SKM-1 (cell line): ENCODE data around the gene LAMA3.

Experiments used
- DNase-seq: peaks from one replicate; lab custom pipeline; 2025; ENCODE audit not compliant: unreplicated experiment; lab: John Stamatoyannopoulos, UW

Gene LAMA3

DNA sequence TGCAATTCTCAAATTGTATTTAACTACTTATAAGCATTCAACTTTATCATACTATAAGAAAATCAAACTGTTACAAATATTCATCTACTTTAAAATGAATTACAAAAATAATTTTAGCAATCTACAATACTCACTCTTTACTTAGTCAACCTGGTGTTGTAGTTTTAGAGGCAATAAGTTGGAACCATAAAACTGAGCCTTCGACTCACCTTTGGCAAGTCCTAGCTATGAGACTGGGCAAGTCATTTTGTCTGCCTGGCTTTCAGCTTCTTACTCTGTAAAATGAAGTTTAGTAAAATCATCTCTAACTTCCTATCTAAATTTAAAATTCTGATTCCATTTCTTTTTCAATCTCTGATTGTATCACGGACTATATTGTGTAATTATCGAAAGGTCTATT, 161.0 kb downstream of the LAMA3 start:
- no peak for DNase-seq

DNA sequence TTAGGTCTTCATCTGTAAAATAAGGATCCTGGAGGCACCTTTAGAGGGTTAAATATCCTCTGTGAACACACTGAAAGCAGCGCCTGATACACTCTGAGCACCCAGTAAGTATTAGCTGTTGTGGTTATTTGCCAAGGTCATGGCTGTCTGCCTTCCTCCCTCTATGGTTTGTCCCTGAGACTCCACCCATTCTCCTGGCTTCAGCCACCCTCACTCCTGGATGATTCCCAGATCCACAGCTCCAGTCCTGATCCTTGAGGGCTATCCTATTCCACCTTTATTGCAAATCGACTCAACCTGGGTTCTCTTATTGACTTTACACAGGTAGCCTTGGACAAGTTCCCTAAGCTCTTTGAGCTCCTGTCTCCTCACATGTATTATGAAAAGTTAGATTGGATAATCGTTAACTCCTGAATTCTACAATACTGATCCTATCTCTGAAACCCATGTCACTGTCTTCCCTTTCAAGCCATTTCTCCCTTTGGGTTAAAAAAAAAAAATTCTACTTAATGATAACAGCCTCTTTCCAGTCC, 162.3 kb downstream of the LAMA3 start:
- no peak for DNase-seq

DNA sequence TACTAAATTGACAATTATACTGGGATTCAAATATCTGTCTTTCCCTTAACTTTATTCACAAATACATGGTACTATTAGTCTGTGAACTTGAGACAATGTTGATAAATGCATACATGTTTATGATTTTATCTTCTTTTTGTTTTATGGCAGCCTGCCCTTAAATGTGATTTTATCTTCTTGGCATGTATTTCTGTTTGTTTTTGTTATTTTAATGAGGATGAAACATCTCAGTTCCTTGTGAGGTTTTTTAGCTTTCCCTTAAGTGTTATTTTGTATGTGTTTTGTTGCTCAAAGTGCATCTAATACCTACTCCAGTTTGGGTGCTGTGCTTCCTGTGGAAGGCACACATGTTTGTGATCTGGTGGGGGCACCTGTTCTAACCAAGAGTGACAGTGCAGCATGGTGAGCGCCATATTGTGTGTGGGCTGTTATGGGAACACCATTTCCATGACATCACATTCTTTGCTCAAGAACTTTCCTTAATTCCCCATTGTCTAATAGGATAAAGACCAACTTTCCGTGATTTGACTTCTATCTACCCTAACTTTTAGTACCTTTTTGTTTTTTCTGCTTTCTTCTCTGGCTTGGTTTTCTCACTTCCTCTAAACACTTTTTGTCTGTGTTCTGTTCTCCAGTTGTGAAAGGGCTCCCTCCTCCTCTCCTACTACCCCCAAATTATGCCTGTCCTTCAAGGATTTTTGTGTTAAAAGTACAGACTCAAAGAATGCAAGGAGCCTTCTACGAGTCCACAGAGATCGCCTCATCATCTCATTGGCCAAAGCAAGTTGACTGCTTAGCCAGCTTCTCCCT, 163.2 kb downstream of the LAMA3 start:
- no peak for DNase-seq

DNA sequence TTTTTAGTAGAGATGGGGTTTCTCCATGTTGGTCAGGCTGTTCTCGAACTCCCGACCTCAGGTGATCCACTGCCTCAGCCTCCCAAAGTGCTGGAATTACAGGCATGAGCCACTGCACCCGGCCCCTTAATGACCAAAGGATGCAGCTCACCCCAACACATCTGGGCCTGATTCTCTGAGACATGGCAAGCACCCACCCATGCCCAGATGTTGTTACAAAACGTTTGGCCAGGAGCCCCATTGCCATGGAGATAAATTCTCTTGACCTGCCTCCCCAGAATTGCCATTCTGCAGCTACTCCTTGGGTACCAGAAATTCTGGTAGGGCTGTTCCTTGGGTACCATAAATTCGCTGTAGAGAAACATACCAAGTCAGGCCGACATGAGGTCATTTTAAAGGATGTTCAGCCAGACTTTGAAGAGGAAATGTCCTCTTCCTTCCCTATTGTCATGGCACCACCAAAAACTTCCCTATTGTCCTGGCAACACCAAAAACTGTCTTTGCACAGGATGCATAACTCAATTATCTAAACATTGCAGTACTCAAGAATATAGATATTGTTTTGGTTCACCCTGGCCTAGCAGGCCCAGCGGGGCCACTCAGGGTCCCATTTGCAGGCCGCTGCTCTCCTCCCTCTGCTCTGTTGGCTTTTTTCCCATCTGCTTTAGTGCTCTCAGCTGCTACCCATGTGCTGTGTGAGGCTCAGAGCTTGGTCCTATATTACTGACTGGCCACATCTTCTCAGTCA, 164.4 kb downstream of the LAMA3 start:
- no peak for DNase-seq

DNA sequence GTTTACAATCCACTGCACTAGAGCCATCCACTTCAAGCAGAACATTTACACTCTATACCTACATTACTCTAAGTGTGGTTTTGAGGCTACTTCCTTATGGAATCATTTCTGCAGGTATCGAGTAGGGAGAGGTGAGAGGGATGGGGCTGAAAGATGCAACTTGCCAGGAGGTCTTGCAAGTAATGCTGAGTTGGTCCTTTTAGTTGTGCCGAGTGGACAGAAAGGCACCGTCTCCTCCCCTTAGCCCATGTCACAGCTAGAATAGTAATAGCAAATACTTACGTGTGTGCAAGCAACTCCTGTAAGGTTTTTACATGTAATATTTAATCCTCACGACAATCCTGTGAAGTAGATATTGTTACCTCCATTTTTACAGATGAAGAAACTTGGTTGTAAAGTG, 166.5 kb downstream of the LAMA3 start:
- DNase-seq = no peak

DNA sequence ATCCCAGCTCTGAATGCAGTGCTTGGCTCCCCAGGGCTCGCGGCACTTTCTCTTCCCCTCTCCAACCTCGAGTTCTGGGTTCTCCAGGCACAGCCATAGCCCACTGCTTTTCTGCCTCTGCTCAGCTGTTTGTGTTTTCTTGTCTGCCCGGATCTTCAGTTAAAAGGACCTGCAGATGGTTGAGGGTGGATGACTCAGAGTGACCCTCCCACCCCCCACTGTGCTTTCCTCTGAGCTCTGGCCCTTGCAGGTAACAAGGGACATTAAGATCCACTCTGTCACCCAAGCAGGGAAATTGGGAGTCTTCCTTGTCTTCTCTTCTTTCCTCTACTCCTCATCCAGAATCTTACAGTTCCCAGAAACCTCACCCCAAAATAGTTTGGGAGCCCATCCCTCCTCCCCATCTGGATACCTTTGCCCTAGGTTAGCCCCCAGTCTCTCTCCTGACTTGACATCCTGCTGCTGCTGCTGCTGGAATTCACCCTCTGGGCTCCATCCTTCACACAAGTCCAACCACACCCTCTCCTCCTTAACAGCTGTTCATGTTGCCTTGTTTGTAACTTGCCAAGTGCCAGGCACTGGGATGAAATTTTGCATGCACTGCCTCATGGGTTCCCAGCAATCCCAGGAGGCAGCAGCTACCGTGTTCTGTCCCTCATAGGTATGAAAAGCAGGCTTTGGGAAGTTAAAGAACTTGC, 167.4 kb downstream of the LAMA3 start:
- DNase-seq = no peak

DNA sequence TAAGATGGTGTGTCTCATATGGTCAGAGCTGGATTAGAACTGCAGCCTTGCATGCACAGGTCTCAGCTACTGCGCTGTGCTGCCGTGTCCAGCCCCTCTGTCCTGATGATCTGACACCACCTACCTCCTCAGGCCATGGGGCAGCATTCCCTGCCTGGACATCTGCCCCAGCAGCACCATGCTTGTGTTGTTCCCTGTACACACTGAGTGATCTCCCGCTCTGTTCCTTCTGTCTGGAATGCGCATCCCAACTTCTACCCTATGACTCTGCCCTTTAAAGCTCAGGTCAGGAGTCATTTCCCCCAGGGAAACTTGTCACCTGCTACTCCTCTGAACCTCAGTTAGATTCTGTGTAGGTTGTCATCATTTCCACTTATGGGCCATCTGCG, 167.9 kb downstream of the LAMA3 start:
- no peak for DNase-seq

DNA sequence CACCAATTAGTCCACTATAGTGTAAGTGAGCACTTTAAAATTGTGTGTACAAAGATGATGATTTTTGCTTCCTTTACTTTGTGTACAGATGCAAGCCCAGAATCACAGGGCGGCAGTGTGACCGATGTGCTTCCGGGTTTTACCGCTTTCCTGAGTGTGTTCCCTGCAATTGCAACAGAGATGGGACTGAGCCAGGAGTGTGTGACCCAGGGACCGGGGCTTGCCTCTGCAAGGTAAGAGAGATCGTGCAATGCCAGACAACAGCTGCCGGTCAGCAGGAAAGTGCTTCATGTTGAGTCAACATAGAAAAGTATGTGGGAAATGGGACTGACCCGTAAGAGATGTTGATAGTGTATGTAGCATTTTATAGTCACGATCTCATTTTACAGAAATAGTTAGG, 168.5 kb downstream of the LAMA3 start:
- no peak for DNase-seq

DNA sequence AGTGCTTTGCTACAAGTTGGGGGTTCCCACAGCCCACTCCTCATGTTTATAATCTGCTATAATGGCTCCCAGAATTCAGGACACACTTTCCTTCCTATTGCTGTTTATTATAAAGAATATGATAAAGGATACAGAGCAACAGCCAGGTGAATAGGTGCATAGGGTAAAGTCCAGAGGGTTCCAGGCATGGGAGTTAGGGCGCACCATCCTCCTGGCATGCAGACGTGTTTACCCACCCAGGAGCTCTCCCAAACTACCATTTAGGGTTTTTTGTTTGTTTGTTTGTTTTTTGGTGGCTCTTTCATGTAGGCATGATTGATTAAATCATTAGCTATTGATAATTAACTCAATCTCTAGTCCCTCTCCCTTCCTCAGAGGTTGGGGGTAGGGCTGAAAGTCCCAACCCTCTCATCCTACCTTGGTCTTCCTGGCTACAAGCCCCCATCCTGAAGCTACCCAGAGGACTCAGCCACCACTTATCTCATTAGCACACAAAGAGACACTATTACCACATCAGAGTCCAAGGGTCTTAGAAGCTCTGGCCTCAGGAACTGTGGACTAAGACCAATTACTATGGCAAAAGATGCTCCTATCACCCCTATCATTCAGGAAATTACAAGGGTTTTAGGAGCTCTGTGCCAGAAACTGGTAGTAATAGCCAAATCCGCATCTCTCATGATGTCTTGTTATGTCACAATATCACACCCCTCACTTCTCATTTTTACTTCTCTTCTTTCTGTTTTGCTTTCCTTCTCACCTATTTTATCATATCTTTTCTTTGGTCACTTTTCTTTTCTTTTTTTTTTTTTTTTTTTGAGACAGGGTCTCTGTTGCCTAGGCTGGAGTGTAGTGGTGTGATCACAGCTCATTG, 170.4 kb downstream of the LAMA3 start:
- no peak for DNase-seq

DNA sequence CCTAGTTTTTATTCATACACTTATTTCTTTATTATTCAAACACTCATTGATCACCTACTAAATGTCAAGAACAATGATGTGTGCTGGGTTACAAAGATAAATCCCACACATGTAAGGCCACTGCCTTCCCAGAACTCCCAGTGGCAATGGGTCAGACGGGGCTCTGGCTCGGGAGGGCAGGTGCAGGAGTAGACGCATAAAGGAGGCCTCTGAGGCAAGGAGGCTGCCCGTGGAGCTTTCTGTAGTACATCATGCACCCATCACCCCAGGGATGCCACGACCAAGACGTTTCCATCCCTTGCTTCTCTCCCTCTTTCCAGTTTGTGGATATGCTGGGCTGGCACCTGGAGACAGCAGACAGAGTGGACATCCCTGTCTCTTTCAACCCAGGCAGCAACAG, 172.1 kb downstream of the LAMA3 start:
- no peak for DNase-seq

DNA sequence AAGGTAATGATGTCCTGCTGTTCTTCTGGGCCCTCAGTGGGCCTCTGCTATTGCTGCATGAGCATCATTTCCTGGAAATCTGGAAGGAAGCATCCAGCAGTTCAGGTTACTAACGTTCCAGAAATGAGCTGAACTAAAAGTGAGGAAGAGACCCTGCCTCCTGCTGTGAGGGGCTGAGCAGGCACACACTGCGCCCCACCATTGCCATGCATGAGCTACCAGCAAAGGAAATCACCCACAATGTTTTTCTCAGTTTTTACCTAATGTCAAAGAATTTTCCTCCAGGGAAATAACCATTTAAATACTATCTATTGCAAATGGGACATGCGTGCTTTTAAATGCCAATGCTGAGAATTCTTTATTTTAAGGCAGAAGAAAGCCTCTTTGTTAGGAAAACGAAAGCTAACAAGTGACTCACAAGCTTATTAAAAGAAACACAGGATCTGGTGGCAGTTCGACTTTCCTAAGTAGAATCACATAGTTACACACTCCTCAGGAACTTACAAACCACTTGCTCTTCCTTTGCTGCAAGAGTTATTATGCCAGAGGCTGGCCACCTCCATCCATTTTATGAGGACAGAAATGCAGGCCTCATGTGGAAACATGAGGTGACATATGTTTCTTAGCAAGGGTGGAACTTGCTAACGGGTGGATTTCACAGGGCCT, 172.7 kb downstream of the LAMA3 start:
- no peak for DNase-seq

DNA sequence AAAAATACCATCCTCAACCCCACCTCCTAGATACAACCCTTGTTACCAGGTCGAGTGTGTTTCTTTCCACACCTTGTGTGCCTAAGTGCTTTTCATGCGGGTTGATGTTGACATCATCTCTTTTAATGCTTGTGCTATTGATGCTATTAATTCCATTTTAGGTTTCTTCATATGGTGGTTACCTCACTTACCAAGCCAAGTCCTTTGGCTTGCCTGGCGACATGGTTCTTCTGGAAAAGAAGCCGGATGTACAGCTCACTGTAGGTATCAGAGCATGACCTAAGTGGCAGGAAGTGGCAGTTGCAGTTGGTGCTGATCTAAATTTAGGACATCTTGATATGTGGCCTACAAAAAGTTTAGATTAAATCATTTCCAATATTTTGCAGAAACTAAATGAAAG, 175.4 kb downstream of the LAMA3 start:
- no peak for DNase-seq

DNA sequence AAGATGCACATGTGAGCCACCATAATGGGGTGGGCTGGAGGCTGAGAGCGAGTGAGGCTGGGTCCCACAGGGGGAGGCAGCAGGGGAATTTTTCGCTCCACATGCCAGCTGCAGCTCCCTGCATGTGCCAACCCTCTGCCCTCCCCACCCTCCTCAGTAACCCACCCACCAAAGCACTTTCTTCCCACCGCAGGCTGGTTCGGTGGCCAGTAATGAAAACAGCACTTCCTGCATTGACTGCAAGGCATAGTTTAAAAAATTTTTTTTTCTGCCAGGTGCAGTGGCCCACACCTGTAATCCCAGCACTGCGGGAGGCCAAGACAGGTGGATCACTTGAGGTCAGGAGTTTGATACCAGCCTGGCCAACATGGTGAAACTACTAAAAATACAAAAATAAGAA, 177.8 kb downstream of the LAMA3 start:
- no peak for DNase-seq

DNA sequence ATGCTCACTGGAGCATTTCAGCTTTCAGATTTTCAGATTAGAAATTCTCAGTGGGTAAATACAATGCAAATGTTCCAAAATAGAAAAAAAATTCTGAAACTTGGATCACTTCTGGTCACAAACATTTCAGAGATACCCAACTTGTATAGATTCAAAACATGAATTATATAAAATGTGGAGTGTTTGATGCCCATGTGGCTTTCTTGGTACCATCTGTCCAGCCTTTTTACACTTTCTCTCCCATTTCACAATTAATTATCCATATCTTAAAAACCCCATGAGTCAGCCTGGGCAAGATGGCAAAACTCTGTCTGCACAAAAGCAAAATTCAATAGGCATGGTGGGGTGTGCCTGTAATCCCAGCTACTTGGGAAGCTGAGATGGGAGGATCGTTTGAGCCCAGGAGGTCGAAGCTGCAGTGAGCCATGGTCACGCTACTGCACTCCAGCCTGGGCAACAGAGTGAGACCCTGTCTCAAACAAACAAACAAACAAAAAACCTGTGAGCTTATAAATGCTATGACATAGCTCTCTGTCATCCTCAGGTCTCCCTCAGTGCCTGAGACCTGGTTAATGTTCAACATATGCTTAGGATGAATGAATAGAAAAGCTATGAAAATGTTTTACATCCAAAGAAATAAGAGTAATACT, 179.0 kb downstream of the LAMA3 start:
- DNase-seq = no peak

DNA sequence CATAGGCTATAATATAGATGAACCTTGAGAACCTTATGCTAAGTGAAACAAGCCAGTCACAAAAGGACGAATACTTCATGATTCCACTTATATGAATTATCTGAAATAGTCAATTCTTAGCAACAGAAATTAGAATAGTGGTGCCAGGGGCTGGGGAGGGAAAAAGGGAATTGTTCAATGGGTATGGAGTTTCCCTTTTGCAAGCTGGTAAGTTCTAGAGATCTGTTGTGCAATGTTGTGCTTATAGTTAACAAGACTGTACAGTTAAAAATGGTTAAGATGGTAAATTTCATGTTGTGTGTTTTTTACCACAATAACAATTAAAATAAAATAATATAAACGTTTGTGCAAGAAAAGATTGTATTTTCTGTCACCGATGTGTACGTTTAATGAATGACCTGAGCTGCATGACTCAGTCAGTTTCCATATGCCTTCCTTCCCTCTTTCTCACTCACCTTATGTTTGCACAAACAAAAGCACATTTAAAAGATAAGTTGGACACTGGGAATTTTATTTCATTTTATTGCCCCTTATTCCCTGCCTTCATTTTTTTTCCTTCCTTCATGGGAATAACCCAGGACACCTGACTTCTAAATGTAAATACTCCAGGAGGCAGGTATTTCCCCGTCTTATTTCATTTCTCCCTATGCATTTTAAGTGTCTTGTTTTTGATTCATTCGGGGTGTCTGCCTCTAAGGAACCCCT, 181.6 kb downstream of the LAMA3 start:
- DNase-seq = no peak

DNA sequence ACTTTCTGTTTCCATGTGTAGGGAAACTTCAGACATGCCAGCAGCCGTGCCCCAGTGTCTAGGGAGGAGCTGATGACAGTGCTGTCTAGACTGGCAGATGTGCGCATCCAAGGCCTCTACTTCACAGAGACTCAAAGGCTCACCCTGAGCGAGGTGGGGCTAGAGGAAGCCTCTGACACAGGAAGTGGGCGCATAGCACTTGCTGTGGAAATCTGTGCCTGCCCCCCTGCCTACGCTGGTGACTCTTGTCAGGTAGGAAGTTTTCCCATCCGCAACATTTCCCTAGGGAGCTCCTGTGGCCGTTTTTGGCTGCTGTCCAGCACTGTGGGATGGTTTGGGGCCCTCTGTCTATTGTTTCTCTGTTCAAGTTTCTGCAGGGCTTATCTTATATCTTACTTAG, 182.2 kb downstream of the LAMA3 start:
- DNase-seq = no peak

DNA sequence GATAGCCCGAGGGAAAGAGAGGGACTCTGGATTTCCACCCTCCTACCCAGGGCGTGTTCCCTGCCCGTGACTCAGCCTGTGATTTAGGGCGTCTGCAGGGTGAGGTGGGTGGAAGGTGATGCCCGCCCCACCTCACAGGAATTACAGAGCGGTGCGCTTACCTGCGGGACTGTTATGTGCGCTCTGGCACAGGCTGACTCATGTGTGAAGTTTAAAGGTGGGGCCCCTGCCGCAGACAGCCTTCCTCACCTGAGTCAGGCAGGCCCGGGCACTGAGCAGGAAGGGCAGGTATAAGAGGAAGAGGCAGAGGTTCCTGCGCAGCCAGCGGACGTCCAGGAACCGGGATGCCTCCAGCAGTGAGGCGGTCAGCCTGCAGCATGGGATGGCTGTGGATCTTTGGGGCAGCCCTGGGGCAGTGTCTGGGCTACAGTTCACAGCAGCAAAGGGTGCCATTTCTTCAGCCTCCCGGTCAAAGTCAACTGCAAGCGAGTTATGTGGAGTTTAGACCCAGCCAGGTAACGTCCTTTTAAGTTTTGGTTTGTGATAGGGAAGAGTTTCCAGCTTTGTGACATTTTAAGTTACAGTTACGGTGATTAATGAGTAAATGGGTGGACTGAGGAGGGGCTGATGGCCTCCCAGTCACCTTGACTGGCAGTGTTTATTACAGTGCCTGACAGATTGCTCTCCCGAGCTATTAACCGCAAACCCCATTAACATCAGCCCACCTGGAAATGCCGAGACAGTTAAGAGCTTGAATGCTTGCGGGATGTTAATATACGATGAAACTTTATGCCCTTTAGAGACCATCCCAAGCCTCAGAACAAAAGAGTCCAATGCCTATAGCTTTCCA, 183.7 kb downstream of the LAMA3 start:
- no peak for DNase-seq
